Adrenal gland (tissue), 12 donors: ENCODE measurements around the gene MDP1. TPM values are rescaled to one million over a fixed set of nuclear protein-coding genes. Genes with fewer than 3 reads are reported as not detected.

Source experiments
- DNase-seq, 7 donors: peaks; one replicate each; pipeline ENCODE4 v3.0.0-alpha.2; 2019 to 2020
- H3K27ac ChIP-seq, 5 donors: fragments of 200-600 bp; sonication (generic) in 4 of 5; 1 replicate in 3 of 5; 2 replicates in 2 of 5; pipeline versions ENCODE4 v1.5.1 to v1.8.0; 2016 to 2020; ENCODE audit warnings: mild to moderate bottlenecking in 1 of 5
- H3K27me3 ChIP-seq: fragments of 200-600 bp; 2 replicates; pipeline ENCODE4 v1.8.0; 2021
- H3K36me3 ChIP-seq, 2 donors: fragments of 200-600 bp; replicated peaks in 1 of 2; 1 replicate in 1 of 2; 2 replicates in 1 of 2; pipeline versions ENCODE4 v1.5.1 to v1.8.0; 2018 to 2022
- H3K4me1 ChIP-seq, 2 donors: fragments of 200-600 bp; replicated peaks in 1 of 2; 1 replicate in 1 of 2; 2 replicates in 1 of 2; pipeline versions ENCODE4 v1.5.1 to v1.8.0; 2018 to 2021
- H3K4me3 ChIP-seq, 4 donors: fragments of 200-600 bp; sonication (generic) in 3 of 4; one replicate each; pipeline ENCODE4 v1.5.1; 2016 to 2018
- H3K9me3 ChIP-seq, 3 donors: fragments of 200-600 bp; sonication (generic) in 1 of 3; replicated peaks in 1 of 3; 1 replicate in 2 of 3; 2 replicates in 1 of 3; pipeline versions ENCODE4 v1.5.1 to v1.8.0; 2016 to 2021
- CTCF ChIP-seq, 6 experiments: fragments of 450-650 bp in 4 of 6; fragments of 200-600 bp in 2 of 6; sonication (generic) in 1 of 6; IDR thresholded peaks; 1 replicate in 5 of 6; 2 replicates in 1 of 6; pipeline versions ENCODE4 v1.5.1 to v1.8.0; 2016 to 2021; ENCODE audit warnings: antibody characterized with exemption in 6 of 6, mild to moderate bottlenecking in 2 of 6, moderate library complexity in 1 of 6
- POLR2A ChIP-seq, 2 donors: fragments of 450-650 bp; IDR thresholded peaks; one replicate each; pipeline ENCODE4 v1.6.1; 2017; ENCODE audit warnings: antibody characterized with exemption in 2 of 2, mild to moderate bottlenecking in 2 of 2, moderate library complexity in 1 of 2
- WGBS, 4 donors: extraction: QIAGEN DNeasy Blood & Tissue Kit in 2 of 4; methylation state at CpG; one replicate each; pipeline versions ENCODE4 v1.1.5 to v1.1.7; 2013 to 2017; 5-methylcytosine and 5-hydroxymethylcytosine counted together
- intact Hi-C, 2 donors: fragments of 100-400 bp; cut with DNase I; formaldehyde crosslinking; loops; one replicate each; pipeline versions ENCODE4 v1.14.1 to v1.15.0; 2022 to 2023
- polyA plus RNA-seq, 3 donors: library from polyadenylated mRNA; stranded (reverse); fragments of 200-250 nt in 2 of 3; fragments of 350-450 nt in 1 of 3; fragmentation: Illumina TruSeq in 1 of 3; extraction: RNeasy Lipid Tissue Mini Kit (QIAGEN cat#74804) in 1 of 3; gene quantifications; one replicate each; pipeline ENCODE4 v1.2.3, GENCODE V29; 2013 to 2014
- total RNA-seq, 9 donors: library from RNA; depleted of rRNA in 4 of 9; stranded (reverse); fragments of >200 nt in 4 of 9; fragments of 120-200 nt in 1 of 9; fragmentation: NEBNext Ultra II Directional in 1 of 9; extraction: Animal tissue kit (Norgen Biotek cat#: 25700) in 1 of 9; gene quantifications; one replicate each; pipeline versions ENCODE4 v1.1.0 to v1.2.4, GENCODE V29; 2013 to 2023
- donor health status: healthy with polysubstance abuse.
- donor health status: Bipolar disorder and iron deficiency.
- donor health status: DM: yes; HTN: yes; CAD: no.
- donor health status: DM: no; HTN: no; CAD: no.
- donor health status: DM: no; HTN: no; CAD: no.
- donor health status: DM: yes; HTN: yes; CAD: no.

Gene MDP1
- total and polyA plus RNA-seq, 12 donors: 20.3 to 53.7 (median 33.6) TPM

- H3K9me3 ChIP-seq: no peaks in the 10 kb centered on the region
- DNase-seq: peak in 1 of 7 donors; percentile 44
Measured at GRCh38 chr14:24243336-24243836, 27.5 kb upstream of the MDP1 start.

GRCh38 chr14:24241829-24242443 lies 26.1 kb upstream of the MDP1 start:
- intact Hi-C loops: loop anchor here in 1 of 2 donors (10.0 kb wide), 1 partner anchor 63 kb away; the partner anchor contains the start of gene CIDEB
- peak; percentile 93 to 97 (median 95) for DNase-seq
- 0 to 1% (median 0%) methylated on average over 5 to 39 of the region's 39 CpGs for WGBS, 4 donors
- TF ChIP-seq POLR2A (IDR thresholded peaks at IDR 0.05): peak in 1 of 2 donors; percentile 29
- peak; percentile 57 to 91 (median 75) for TF ChIP-seq CTCF (IDR thresholded peaks at IDR 0.05)
- Histone ChIP-seq H3K9me3 (no peaks in the 10 kb centered on the region), H3K4me3 (peak overlapping the region in 3 of 4 donors; percentile 56 to 93 (median 78)), H3K27me3 (no peaks in the 10 kb centered on the region), H3K27ac (peak overlapping the region; percentile 94 to 99 (median 97)), H3K36me3 (peaks cover 0 to 41% of the 10 kb centered on the region in 2 donors), H3K4me1 (peaks cover 26 to 32% of the 10 kb centered on the region in 2 donors)

More at GRCh38 chr14:24243336-24243836, 27.5 kb upstream of the MDP1 start:
- peaks cover 26 to 32% of the 10 kb centered on the region in 2 donors for H3K4me1 ChIP-seq
- intact Hi-C loops: loop anchor here (1.0 to 10.0 kb wide), 2 partner anchors 53 to 61 kb away; partner anchors contain the start of gene CIDEB (in 1 of the 2)
- H3K4me3 ChIP-seq: peak overlapping the region in 2 of 4 donors; percentile 56 to 78
- peak overlapping the region; percentile 94 to 99 (median 97) for H3K27ac ChIP-seq
- no peaks in the 10 kb centered on the region for H3K27me3 ChIP-seq
- H3K36me3 ChIP-seq: peaks cover 0 to 27% of the 10 kb centered on the region in 2 donors
- TF ChIP-seq POLR2A (IDR thresholded peaks at IDR 0.05): no peak
- TF ChIP-seq CTCF (IDR thresholded peaks at IDR 0.05): no peak
- 43 to 59% (median 53%) methylated on average over 10 of the region's 10 CpGs for WGBS, 4 donors

- peak in 2 of 7 donors; percentile 21 to 39 for DNase-seq
- intact Hi-C loops: loop anchor here in 1 of 2 donors (10.0 kb wide), 1 partner anchor 64 kb away; the partner anchor contains the start of gene CIDEB
- peaks cover 26 to 45% of the 10 kb centered on the region in 2 donors for H3K4me1 ChIP-seq
- peaks cover 0 to 58% of the 10 kb centered on the region in 2 donors for H3K36me3 ChIP-seq
- H3K27ac ChIP-seq: peak overlapping the region in 3 of 5 donors; percentile 95 to 99 (median 99)
- WGBS, 4 donors: 77 to 87% (median 83%) methylated on average over 3 to 9 of the region's 9 CpGs
- peak overlapping the region in 1 of 4 donors; percentile 78 for H3K4me3 ChIP-seq
- H3K9me3 ChIP-seq: no peaks in the 10 kb centered on the region
- TF ChIP-seq CTCF (IDR thresholded peaks at IDR 0.05): no peak
- TF ChIP-seq POLR2A (IDR thresholded peaks at IDR 0.05): no peak
- H3K27me3 ChIP-seq: no peaks in the 10 kb centered on the region
Measured at GRCh38 chr14:24240110-24240918, 24.4 kb upstream of the MDP1 start.
